Lower leg skin (tissue), 3 donors: ENCODE results near the gene CTSA.

Experiments used
- CTCF ChIP-seq, 3 donors: fragments of 450-650 bp; IDR thresholded peaks; one replicate each; pipeline ENCODE4 v1.5.1; 2016; ENCODE audit warnings: antibody characterized with exemption in 3 of 3, mild to moderate bottlenecking in 3 of 3, moderate library complexity in 2 of 3
- POLR2A ChIP-seq, 2 donors: fragments of 450-650 bp; IDR thresholded peaks; one replicate each; pipeline ENCODE4 v1.6.1; 2016 to 2017; ENCODE audit warnings: antibody characterized with exemption in 2 of 2, mild to moderate bottlenecking in 1 of 2, moderate library complexity in 1 of 2

- TF ChIP-seq CTCF (IDR thresholded peaks at IDR 0.05) (no peak), POLR2A (IDR thresholded peaks at IDR 0.05) (no peak)
These were observed 47.6 kb upstream of the CTSA start for GRCh38 chr20:45843506-45843905.
